K562 (cell line): ENCODE data around the gene MYL11.

Experiments
- BRF2 ChIP-seq: IDR thresholded peaks from 3 replicates; pipeline ENCODE4 v1.6.1; 2011; ENCODE audit warnings: borderline replicate concordance, mild to moderate bottlenecking; ENCODE audit not compliant: insufficient read length, insufficient read depth
- NFATC3 ChIP-seq: fragments of 450-650 bp; IDR thresholded peaks from 2 replicates; pipeline ENCODE4 v1.6.1; 2017; ENCODE audit warnings: mild to moderate bottlenecking
- RCOR1 ChIP-seq, 2 experiments: IDR thresholded peaks; 2 replicates each; pipeline ENCODE4 v1.6.1; 2012; ENCODE audit warnings: low read depth in 2 of 2, low read length in 2 of 2, borderline replicate concordance in 1 of 2, improper control_type of control experiment in 1 of 2
- TF ChIP-seq, protein P1 (sequence below), 3 experiments: IDR thresholded peaks in 2 of 3; conservative IDR thresholded peaks in 1 of 3; 2 replicates each; pipeline ENCODE4 v1.5.1; 2011 to 2012; ENCODE audit warnings: low read length in 3 of 3, mild to moderate bottlenecking in 3 of 3, control low read depth in 2 of 3, improper control_type of control experiment in 1 of 3, inconsistent platforms in 1 of 3, low read depth in 1 of 3, mixed read lengths in 1 of 3, moderate library complexity in 1 of 3; ENCODE audit not compliant: insufficient read depth in 2 of 3

DNA sequence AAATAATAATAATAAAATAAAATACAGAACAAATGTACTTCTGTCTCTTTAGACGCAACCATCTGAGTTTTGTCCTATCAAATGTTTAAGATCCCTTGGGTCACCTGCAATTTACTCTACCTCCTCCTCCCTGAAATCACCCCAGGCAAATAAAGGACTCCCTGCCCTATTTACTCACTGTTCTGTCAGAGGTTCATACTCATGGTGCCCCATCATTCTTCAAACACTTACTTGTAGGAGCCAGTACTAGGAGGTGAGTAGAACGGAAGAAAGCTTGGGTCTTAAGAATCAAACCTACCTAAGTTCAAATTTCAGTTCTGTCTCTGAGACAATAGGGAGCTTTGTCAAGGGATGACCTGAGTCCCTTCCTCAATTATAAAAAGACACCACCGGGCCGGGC is 8.1 kb upstream of the MYL11 start:
- TF ChIP-seq NFATC3 (no peak), RCOR1 (IDR thresholded peaks at IDR 0.05; ENCODE audit: borderline replicate concordance in 1 of 2, low read depth in 2 of 2, low read length in 2 of 2) (no peak), BRF2 (no peak)
- TF ChIP-seq, protein P1, sequence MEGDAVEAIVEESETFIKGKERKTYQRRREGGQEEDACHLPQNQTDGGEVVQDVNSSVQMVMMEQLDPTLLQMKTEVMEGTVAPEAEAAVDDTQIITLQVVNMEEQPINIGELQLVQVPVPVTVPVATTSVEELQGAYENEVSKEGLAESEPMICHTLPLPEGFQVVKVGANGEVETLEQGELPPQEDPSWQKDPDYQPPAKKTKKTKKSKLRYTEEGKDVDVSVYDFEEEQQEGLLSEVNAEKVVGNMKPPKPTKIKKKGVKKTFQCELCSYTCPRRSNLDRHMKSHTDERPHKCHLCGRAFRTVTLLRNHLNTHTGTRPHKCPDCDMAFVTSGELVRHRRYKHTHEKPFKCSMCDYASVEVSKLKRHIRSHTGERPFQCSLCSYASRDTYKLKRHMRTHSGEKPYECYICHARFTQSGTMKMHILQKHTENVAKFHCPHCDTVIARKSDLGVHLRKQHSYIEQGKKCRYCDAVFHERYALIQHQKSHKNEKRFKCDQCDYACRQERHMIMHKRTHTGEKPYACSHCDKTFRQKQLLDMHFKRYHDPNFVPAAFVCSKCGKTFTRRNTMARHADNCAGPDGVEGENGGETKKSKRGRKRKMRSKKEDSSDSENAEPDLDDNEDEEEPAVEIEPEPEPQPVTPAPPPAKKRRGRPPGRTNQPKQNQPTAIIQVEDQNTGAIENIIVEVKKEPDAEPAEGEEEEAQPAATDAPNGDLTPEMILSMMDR (IDR thresholded peaks at IDR 0.05 in 2 of 3, conservative IDR thresholded peaks at IDR 0.05 in 1 of 3; ENCODE audit: insufficient read depth in 2 of 3, low read depth in 1 of 3, low read length in 3 of 3) = no peak
